K562 (cell line): ENCODE measurements around the gene TPX2. TPM values are rescaled to one million over a fixed set of nuclear protein-coding genes. Genes with fewer than 3 reads are reported as not detected.

Source experiments
- BRCA1 ChIP-seq, 2 experiments: fragments of 450-650 bp in 1 of 2; sonication (generic) in 1 of 2; formaldehyde crosslinking in 1 of 2; IDR thresholded peaks; 2 replicates each; pipeline versions ENCODE4 v1.5.0 to v1.6.1; 2017 to 2020; ENCODE audit warnings: mild to moderate bottlenecking in 1 of 2, missing genetic modification reagents in 1 of 2
- CCAR2 ChIP-seq: fragments of 200-400 bp; formaldehyde crosslinking; IDR thresholded peaks from 2 replicates; pipeline ENCODE4 v1.6.1; 2017; ENCODE audit warnings: mild to moderate bottlenecking, low read depth, low read length
- EP400 ChIP-seq: fragments of 450-650 bp; IDR thresholded peaks from 2 replicates; pipeline ENCODE4 v1.6.1; 2017; ENCODE audit warnings: antibody characterized with exemption, mild to moderate bottlenecking, moderate library complexity
- FOS ChIP-seq: IDR thresholded peaks from 3 replicates; pipeline ENCODE4 v1.6.1; 2011; ENCODE audit not compliant: insufficient read length; ENCODE audit errors: extremely low read depth
- HLTF ChIP-seq: fragments of 450-650 bp; IDR thresholded peaks from 2 replicates; pipeline ENCODE4 v1.6.1; 2016
- HNRNPK ChIP-seq: fragments of 200-400 bp; formaldehyde crosslinking; IDR thresholded peaks from one replicate; pipeline ENCODE4 v1.6.1; 2018; ENCODE audit warnings: mild to moderate bottlenecking, low read depth, low read length; ENCODE audit not compliant: poor library complexity, severe bottlenecking
- HNRNPL ChIP-seq: fragments of 200-400 bp; formaldehyde crosslinking; IDR thresholded peaks from 2 replicates; pipeline ENCODE4 v1.6.1; 2017; ENCODE audit warnings: low read depth, mild to moderate bottlenecking, low read length
- KDM5B ChIP-seq: fragments of 200-600 bp; sonication (generic); IDR thresholded peaks from 2 replicates; pipeline ENCODE4 v1.6.1; 2012; ENCODE audit warnings: low read depth, mild to moderate bottlenecking, moderate library complexity, low read length, control low read depth, inconsistent platforms; ENCODE audit not compliant: insufficient replicate concordance
- MAFF ChIP-seq: IDR thresholded peaks from 2 replicates; pipeline ENCODE4 v1.6.1; 2012; ENCODE audit warnings: low read length, improper control_type of control experiment
- MAFG ChIP-seq: fragments of 450-650 bp; conservative IDR thresholded peaks from 2 replicates; pipeline ENCODE4 v1.6.1; 2016; ENCODE audit warnings: missing genetic modification characterization, missing compliant biosample characterization
- MCM3 ChIP-seq: fragments of 450-650 bp; IDR thresholded peaks from 2 replicates; pipeline ENCODE4 v1.6.1; 2016
- MIER1 ChIP-seq: fragments of 450-650 bp; IDR thresholded peaks from 2 replicates; pipeline ENCODE4 v1.6.1; 2016; ENCODE audit warnings: antibody characterized with exemption, mild to moderate bottlenecking, low read depth
- MYBL2 ChIP-seq, 2 experiments: fragments of 450-650 bp in 1 of 2; sonication (generic) in 1 of 2; formaldehyde crosslinking in 1 of 2; IDR thresholded peaks; 2 replicates each; pipeline versions ENCODE4 v1.6.1 to v1.8.1; 2017 to 2022; ENCODE audit warnings: borderline replicate concordance in 1 of 2, inconsistent platforms in 1 of 2, low read depth in 1 of 2, mild to moderate bottlenecking in 1 of 2, missing genetic modification reagents in 1 of 2, moderate library complexity in 1 of 2
- PHTF2 ChIP-seq: fragments of 250-450 bp; sonication (Bioruptor Pico); IDR thresholded peaks from 2 replicates; pipeline ENCODE4 v1.5.0; 2021; ENCODE audit warnings: mild to moderate bottlenecking
- RBFOX2 ChIP-seq: fragments of 200-400 bp; formaldehyde crosslinking; IDR thresholded peaks from 2 replicates; pipeline ENCODE4 v1.6.1; 2017; ENCODE audit warnings: low read depth, mild to moderate bottlenecking, low read length, moderate library complexity
- RUNX1 ChIP-seq: sonication (generic); IDR thresholded peaks from 2 replicates; pipeline ENCODE4 v1.6.1; 2016; ENCODE audit warnings: antibody characterized with exemption, low read depth
- SAFB ChIP-seq: fragments of 200-400 bp; formaldehyde crosslinking; IDR thresholded peaks from 2 replicates; pipeline ENCODE4 v1.6.1; 2017; ENCODE audit warnings: low read depth, low read length, borderline replicate concordance
- SP2 ChIP-seq: IDR thresholded peaks from 2 replicates; pipeline ENCODE4 v1.6.1; 2011; ENCODE audit warnings: mild to moderate bottlenecking, low read depth, low read length, moderate library complexity; ENCODE audit not compliant: poor library complexity, severe bottlenecking; ENCODE audit errors: extremely low read depth
- TARDBP ChIP-seq: fragments of 450-650 bp; IDR thresholded peaks from 2 replicates; pipeline ENCODE4 v1.6.1; 2016
- TFAM ChIP-seq: fragments of 250-450 bp; sonication (Bioruptor Pico); conservative IDR thresholded peaks from 2 replicates; pipeline ENCODE4 v1.5.0; 2021; ENCODE audit warnings: mild to moderate bottlenecking, moderate library complexity
- ZNF140 ChIP-seq: fragments of 250-450 bp; sonication (Bioruptor Pico); IDR thresholded peaks from 2 replicates; pipeline ENCODE4 v1.8.0; 2021; ENCODE audit warnings: moderate library complexity, mild to moderate bottlenecking, inconsistent platforms
- ZNF263 ChIP-seq: sonication (generic); formaldehyde crosslinking; IDR thresholded peaks from 2 replicates; pipeline ENCODE4 v1.8.0; 2022; ENCODE audit warnings: mild to moderate bottlenecking, missing genetic modification reagents, borderline replicate concordance
- ZNF354B ChIP-seq: fragments of 250-450 bp; sonication (Bioruptor Pico); IDR thresholded peaks from 2 replicates; pipeline ENCODE4 v1.4.0; 2020
- ZNF436 ChIP-seq: fragments of 250-450, 450-650 bp; sonication (Bioruptor Pico); formaldehyde crosslinking; IDR thresholded peaks from 2 replicates; pipeline ENCODE4 v1.7.0; 2020; ENCODE audit warnings: mild to moderate bottlenecking
- ZNF518B ChIP-seq: fragments of 250-450 bp; sonication (Bioruptor Pico); IDR thresholded peaks from 2 replicates; pipeline ENCODE4 v1.5.0; 2021; ENCODE audit warnings: mild to moderate bottlenecking, moderate library complexity
- ZNF76 ChIP-seq: fragments of 250-450 bp; sonication (Bioruptor Pico); IDR thresholded peaks from 2 replicates; pipeline ENCODE4 v1.4.0; 2020; ENCODE audit warnings: mild to moderate bottlenecking, moderate library complexity, borderline replicate concordance
- ZSCAN29 ChIP-seq: fragments of 450-650 bp; IDR thresholded peaks from 2 replicates; pipeline ENCODE4 v1.6.1; 2017
- polyA plus RNA-seq, 8 experiments: library from polyadenylated mRNA; depleted of rRNA in 4 of 8; stranded (reverse) in 5 of 8; unstranded in 3 of 8; fragments of >200 nt; fragmentation: Nextera tagmentation in 2 of 8; fragmentation: Illumina TruSeq in 1 of 8; extraction: Ambion mirVana in 2 of 8; extraction: Trizol in 1 of 8; gene quantifications; 2 replicates each; pipeline versions ENCODE4 v1.2.1 to v1.2.3, GENCODE V29; 2011 to 2014; ENCODE audit warnings: inconsistent platforms in 1 of 8, missing spikeins in 1 of 8
- total RNA-seq, 7 experiments: library from RNA; depleted of rRNA in 6 of 7; stranded (reverse); fragments of >200 nt in 6 of 7; fragmentation: Illumina TruSeq in 2 of 7; extraction: Trizol in 2 of 7; gene quantifications; 2 replicates each; pipeline versions ENCODE4 v1.2.1 to v1.2.3, GENCODE V29; 2011 to 2021; ENCODE audit warnings: low replicate concordance in 1 of 7

TPX2 gene
- total and polyA plus RNA-seq, 9 of the 15 experiments (the other 6 are each of a cell fraction or from before 2014, with no cell fraction given) = 48.0 to 241 (median 133) TPM

GRCh38 chr20:31723319-31724078 is 15.6 kb upstream of the TPX2 start (continued):
- TF ChIP-seq MYBL2 (IDR thresholded peaks at IDR 0.05; ENCODE audit: low read depth) (no peak), MYBL2 (CRISPR knock-in tag; IDR thresholded peaks at IDR 0.05; ENCODE audit: borderline replicate concordance) (no peak), RUNX1 (no peak), PHTF2 (CRISPR knock-in tag) (no peak), ZNF263 (CRISPR knock-in tag) (no peak; the same call in 1 of the 2 replicates), EP400 (peak; percentile 77), KDM5B (no peak), BRCA1 (IDR thresholded peaks at IDR 0.05) (no peak), BRCA1 (CRISPR knock-in tag; IDR thresholded peaks at IDR 0.05) (no peak), ZNF436 (no peak), TFAM (CRISPR knock-in tag) (no peak), MCM3 (no peak), ZNF76 (peak; percentile 81; the same call in 1 of the 2 replicates), HNRNPL (no peak), ZNF140 (CRISPR knock-in tag) (no peak), MAFF (no peak), FOS (peak; percentile 98), HLTF (no peak; the same call in 1 of the 2 replicates), ZNF518B (CRISPR knock-in tag) (no peak), TARDBP (no peak), SAFB (no peak), ZSCAN29 (no peak), MIER1 (no peak), MAFG (tag) (no peak), CCAR2 (no peak), RBFOX2 (peak; percentile 85), HNRNPK (no peak), SP2 (peak; percentile 92), ZNF354B (CRISPR knock-in tag) (no peak)
